HuH-7 (cell line): ENCODE data around the gene CGB2.
A peak's percentile ranks its signal among the peaks of the same experiment; 100 is the strongest.
"Not testable (repeated sequence)": the region's sequence is repeated elsewhere in the genome, so short reads cannot be mapped to it uniquely, and the experiment has no call there.

ENCODE experiments used
- DNase-seq: peaks from one replicate; pipeline ENCODE4 v3.0.0; 2011; ENCODE audit warnings: low spot score

The CGB2 gene

DNA sequence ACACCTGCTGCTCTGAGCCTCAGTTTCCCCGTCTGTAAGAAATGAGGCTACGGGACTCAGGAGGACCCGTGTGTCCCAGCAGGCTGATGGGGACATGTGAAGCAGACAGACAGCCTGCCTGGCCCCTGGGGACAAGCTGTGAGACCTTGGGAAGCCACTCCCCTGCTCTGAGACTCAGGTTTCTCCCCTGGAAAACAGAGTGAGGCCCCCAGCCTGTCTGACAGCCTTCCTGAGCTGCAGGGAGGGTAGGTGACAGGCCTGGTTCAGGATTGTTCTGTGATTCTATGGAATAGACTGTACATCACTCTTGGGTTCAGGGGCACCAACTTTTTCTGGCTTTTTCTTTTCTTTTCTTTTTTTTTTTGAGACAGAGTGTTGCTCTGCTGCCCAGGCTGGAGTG lies 35.9 kb downstream of the CGB2 start:
- DNase-seq, result peak; percentile 55

DNA sequence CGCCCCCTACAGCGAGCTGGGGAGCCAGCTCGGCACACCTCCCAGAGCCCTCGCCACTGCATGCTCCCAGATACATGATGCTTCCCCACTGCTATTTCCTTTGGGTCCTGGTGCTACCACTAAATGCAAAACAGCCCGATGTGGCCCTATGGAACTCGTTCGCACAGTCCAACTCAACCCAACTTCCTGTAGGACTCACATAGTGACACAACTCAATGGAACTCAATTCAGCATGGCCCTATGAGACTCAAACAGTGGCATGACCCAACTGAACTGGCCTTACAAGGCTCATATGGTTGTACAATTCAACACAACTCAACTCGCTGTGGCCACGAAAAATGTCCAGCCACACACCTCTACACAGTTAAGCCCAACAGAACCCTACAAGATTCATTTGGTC lies 37.3 kb downstream of the CGB2 start:
- no peak for DNase-seq

DNA sequence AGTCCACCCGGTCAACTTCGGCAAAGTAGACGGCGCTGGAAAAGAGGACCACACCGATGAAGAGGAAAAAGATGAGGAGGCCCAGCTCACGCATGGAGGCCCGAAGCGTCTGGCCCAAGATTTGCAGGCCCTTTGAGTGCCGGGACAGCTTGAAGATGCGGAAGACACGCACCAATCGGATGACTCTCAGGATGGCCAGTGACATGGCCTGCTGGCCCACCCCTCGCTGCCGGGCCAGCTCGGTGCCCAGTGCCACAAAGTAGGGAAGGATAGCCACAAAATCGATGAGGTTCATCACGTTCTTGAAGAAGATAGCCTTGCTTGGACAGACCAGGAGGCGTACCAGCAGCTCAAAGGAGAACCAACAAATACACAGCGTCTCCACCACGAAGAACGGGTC lies 38.7 kb downstream of the CGB2 start:
- no peak for DNase-seq

- DNase-seq, result no peak
These were observed 40.3 kb downstream of the CGB2 start for GRCh38 chr19:49071860-49072547.

DNA sequence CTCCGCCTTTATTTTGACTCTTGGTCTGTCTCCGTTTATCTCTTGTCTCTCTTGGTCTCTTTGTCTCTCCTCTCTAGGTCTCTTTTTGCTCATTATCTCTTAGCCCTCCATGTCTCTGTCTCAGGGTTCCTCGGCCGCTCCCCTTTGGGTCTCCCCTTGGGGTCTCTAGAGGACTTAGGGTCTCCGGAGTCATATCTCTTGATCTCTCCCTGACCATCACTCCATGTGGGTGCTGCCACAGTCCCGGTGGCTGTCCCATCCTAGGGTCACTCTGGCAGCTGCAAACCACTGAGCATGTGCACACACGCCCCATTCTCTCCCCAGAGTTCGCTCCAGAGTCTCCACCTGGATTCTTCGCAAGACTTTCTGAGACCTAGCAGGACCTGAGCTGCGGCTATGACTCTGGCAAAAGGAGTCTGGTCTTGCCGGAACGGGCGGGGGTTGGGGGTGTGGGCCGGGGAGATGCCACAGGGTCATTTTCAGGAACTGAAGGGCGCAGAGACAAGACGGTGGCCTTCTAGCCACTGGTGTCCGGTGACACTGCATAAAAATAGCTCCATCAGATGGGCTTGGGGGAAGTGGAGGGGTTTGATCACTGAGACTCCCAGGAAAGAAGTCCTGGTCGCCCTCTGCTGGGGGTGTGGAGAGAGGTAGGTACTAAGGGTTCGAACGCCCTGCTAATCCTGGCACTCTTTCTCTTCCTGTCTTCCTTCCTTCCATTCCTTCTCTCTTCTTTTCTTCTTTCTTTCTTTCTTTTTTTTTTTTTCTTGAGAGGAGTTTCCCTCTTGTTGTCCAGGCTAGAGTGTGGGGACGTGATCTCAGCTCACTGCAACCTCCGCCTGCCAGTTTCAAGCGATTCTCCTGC lies 42.1 kb downstream of the CGB2 start:
- DNase-seq, result peak; percentile 84

GRCh38 chr19:49074869-49075268 lies 43.2 kb downstream of the CGB2 start:
- DNase-seq, result not testable (repeated sequence)

GRCh38 chr19:49080392-49080791 lies 48.7 kb downstream of the CGB2 start:
- DNase-seq, result no peak

- DNase-seq, result no peak
These were observed 49.6 kb downstream of the CGB2 start for GRCh38 chr19:49081273-49081672.
